ENCODE data around the gene PKD2L2.
"Not testable (repeated sequence)": the region's sequence is repeated elsewhere in the genome, so short reads cannot be mapped to it uniquely, and the experiment has no call there.

PKD2L2 gene

GRCh38 chr5:137939331-137939730 is 50.1 kb downstream of the PKD2L2 start:
- in situ Hi-C loops (cut with HindIII; ENCODE audit: low sequenced_read_pairs), result no loop called here
- no peak overlapping the region for H3K4me3 ChIP-seq (ENCODE audit: low read depth, low read length)
- no peak for DNase-seq (ENCODE audit: low read depth, low spot score)
- TF ChIP-seq CTCF (IDR thresholded peaks at IDR 0.05; ENCODE audit: low read depth, low read length), result no peak

GRCh38 chr5:137944280-137944679 is 55.0 kb downstream of the PKD2L2 start:
- in situ Hi-C loops (cut with HindIII; ENCODE audit: low sequenced_read_pairs); DNase-seq (ENCODE audit: low read depth, low spot score); H3K4me3 ChIP-seq (ENCODE audit: low read depth, low read length): not testable (repeated sequence)

GRCh38 chr5:137945825-137946224 is 56.6 kb downstream of the PKD2L2 start:
- no peak for TF ChIP-seq CTCF (IDR thresholded peaks at IDR 0.05; ENCODE audit: low read depth, low read length)
- in situ Hi-C loops (cut with HindIII; ENCODE audit: low sequenced_read_pairs), result no loop called here
- DNase-seq (ENCODE audit: low read depth, low spot score), result no peak
- no peak overlapping the region for H3K4me3 ChIP-seq (ENCODE audit: low read depth, low read length)

- in situ Hi-C loops (cut with HindIII; ENCODE audit: low sequenced_read_pairs), result no loop called here
- H3K4me3 ChIP-seq (ENCODE audit: low read depth, low read length), result peak overlapping the region; percentile 2
- DNase-seq (ENCODE audit: low read depth, low spot score), result peak; percentile 91
- no peak for TF ChIP-seq CTCF (IDR thresholded peaks at IDR 0.05; ENCODE audit: low read depth, low read length)
Observed at GRCh38 chr5:137954131-137954879, 65.0 kb downstream of the PKD2L2 start.

GRCh38 chr5:137957948-137958347 is 68.7 kb downstream of the PKD2L2 start:
- H3K4me3 ChIP-seq (ENCODE audit: low read depth, low read length), result no peak overlapping the region
- in situ Hi-C loops (cut with HindIII; ENCODE audit: low sequenced_read_pairs), result no loop called here
- DNase-seq (ENCODE audit: low read depth, low spot score), result no peak
- no peak for TF ChIP-seq CTCF (IDR thresholded peaks at IDR 0.05; ENCODE audit: low read depth, low read length)

- H3K4me3 ChIP-seq (ENCODE audit: low read depth, low read length), result no peak overlapping the region
- no peak for DNase-seq (ENCODE audit: low read depth, low spot score)
- no peak for TF ChIP-seq CTCF (IDR thresholded peaks at IDR 0.05; ENCODE audit: low read depth, low read length)
- in situ Hi-C loops (cut with HindIII; ENCODE audit: low sequenced_read_pairs), result no loop called here
Observed at GRCh38 chr5:137959488-137959887, 70.2 kb downstream of the PKD2L2 start.

- DNase-seq (ENCODE audit: low read depth, low spot score), result no peak
- in situ Hi-C loops (cut with HindIII; ENCODE audit: low sequenced_read_pairs), result no loop called here
- no peak for TF ChIP-seq CTCF (IDR thresholded peaks at IDR 0.05; ENCODE audit: low read depth, low read length)
- no peak overlapping the region for H3K4me3 ChIP-seq (ENCODE audit: low read depth, low read length)
Observed at GRCh38 chr5:137960141-137960540, 70.9 kb downstream of the PKD2L2 start.

Data from astrocyte of the spinal cord (primary cell).